Trophoblast cell (in vitro differentiated cells and primary cell): Measurements from ENCODE around the gene JMJD4. TPM values are rescaled to one million over a fixed set of nuclear protein-coding genes. Genes with fewer than 3 reads are reported as not detected.
A peak's percentile ranks its signal among the peaks of the same experiment; 100 is the strongest.

Experiments used
- DNase-seq, 2 donors: peaks; one replicate each; pipeline ENCODE4 v3.0.0-alpha.2; 2016
- H2AFZ ChIP-seq: 2 replicates; pipeline ENCODE4 v1.6.1; 2013; ENCODE audit warnings: low read length, moderate library complexity, mild to moderate bottlenecking; ENCODE audit not compliant: insufficient read depth, poor library complexity
- H2AK5ac ChIP-seq: 2 replicates; pipeline ENCODE4 v1.6.1; 2013; ENCODE audit warnings: mild to moderate bottlenecking, low read length
- H2BK120ac ChIP-seq: 2 replicates; pipeline ENCODE4 v1.6.1; 2013; ENCODE audit warnings: low read length, mild to moderate bottlenecking, moderate library complexity; ENCODE audit not compliant: insufficient read depth, poor library complexity
- H2BK12ac ChIP-seq: 2 replicates; pipeline ENCODE4 v1.6.1; 2013; ENCODE audit warnings: mild to moderate bottlenecking, low read length, moderate library complexity
- H2BK5ac ChIP-seq: 2 replicates; pipeline ENCODE4 v1.6.1; 2013; ENCODE audit warnings: low read length, low read depth, moderate library complexity, mild to moderate bottlenecking; ENCODE audit not compliant: poor library complexity
- H3K14ac ChIP-seq: 2 replicates; pipeline ENCODE4 v1.6.1; 2013; ENCODE audit warnings: mild to moderate bottlenecking, low read length
- H3K18ac ChIP-seq: 2 replicates; pipeline ENCODE4 v1.6.1; 2013; ENCODE audit warnings: mild to moderate bottlenecking, low read length
- H3K23ac ChIP-seq: 2 replicates; pipeline ENCODE4 v1.6.1; 2013; ENCODE audit warnings: low read length
- H3K27ac ChIP-seq: 2 replicates; pipeline ENCODE4 v1.5.1; 2013; ENCODE audit warnings: low read depth, mild to moderate bottlenecking, inconsistent platforms, low read length, moderate library complexity
- H3K27me3 ChIP-seq: 2 replicates; pipeline ENCODE4 v1.6.1; 2013; ENCODE audit warnings: inconsistent platforms, mild to moderate bottlenecking, low read length, moderate library complexity; ENCODE audit not compliant: insufficient read depth
- H3K36me3 ChIP-seq, 2 experiments: 1 replicate in 1 of 2; 2 replicates in 1 of 2; pipeline ENCODE4 v1.6.1; 2013; ENCODE audit warnings: low read length in 2 of 2, mild to moderate bottlenecking in 2 of 2, moderate library complexity in 1 of 2; ENCODE audit not compliant: insufficient read depth in 2 of 2, control insufficient read depth in 1 of 2
- H3K4ac ChIP-seq: 2 replicates; pipeline ENCODE4 v1.6.1; 2013; ENCODE audit warnings: low read depth, mild to moderate bottlenecking, low read length, moderate library complexity
- H3K4me1 ChIP-seq, 2 experiments: 1 replicate in 1 of 2; 2 replicates in 1 of 2; pipeline ENCODE4 v1.6.1; 2013; ENCODE audit warnings: low read length in 2 of 2, mild to moderate bottlenecking in 2 of 2, moderate library complexity in 1 of 2; ENCODE audit not compliant: insufficient read depth in 2 of 2, control insufficient read depth in 1 of 2
- H3K4me2 ChIP-seq: 2 replicates; pipeline ENCODE4 v1.6.1; 2013; ENCODE audit warnings: inconsistent platforms, mild to moderate bottlenecking, low read length, moderate library complexity
- H3K4me3 ChIP-seq: 2 replicates; pipeline ENCODE4 v1.5.1; 2013; ENCODE audit warnings: mild to moderate bottlenecking, low read depth, low read length, inconsistent platforms
- H3K79me1 ChIP-seq: one replicate; pipeline ENCODE4 v1.6.1; 2013; ENCODE audit warnings: low read length
- H3K79me2 ChIP-seq: 2 replicates; pipeline ENCODE4 v1.6.1; 2013; ENCODE audit warnings: low read length, mild to moderate bottlenecking; ENCODE audit not compliant: control insufficient read depth, insufficient read depth, poor library complexity
- H3K9ac ChIP-seq: 2 replicates; pipeline ENCODE4 v1.6.1; 2013; ENCODE audit warnings: mild to moderate bottlenecking, low read length
- H3K9me3 ChIP-seq: 2 replicates; pipeline ENCODE4 v1.6.1; 2013; ENCODE audit warnings: low read depth, mild to moderate bottlenecking, control low read depth, inconsistent platforms, low read length; ENCODE audit not compliant: insufficient read depth
- H4K12ac ChIP-seq: 2 replicates; pipeline ENCODE4 v1.6.1; 2013; ENCODE audit warnings: low read depth, mild to moderate bottlenecking, low read length, moderate library complexity
- H4K8ac ChIP-seq: 2 replicates; pipeline ENCODE4 v1.6.1; 2013; ENCODE audit warnings: low read depth, mild to moderate bottlenecking, low read length, moderate library complexity
- H4K91ac ChIP-seq: one replicate; pipeline ENCODE4 v1.6.1; 2013; ENCODE audit warnings: low read depth, mild to moderate bottlenecking, low read length, moderate library complexity
- WGBS: extraction: QIAGEN DNeasy Blood & Tissue Kit; methylation state at CpG from one replicate; pipeline ENCODE4 v1.1.7; 2013; ENCODE audit warnings: missing lambda C conversion rate; ENCODE audit not compliant: insufficient read length, insufficient coverage; ENCODE audit errors: extremely low coverage; 5-methylcytosine and 5-hydroxymethylcytosine counted together
- polyA plus RNA-seq: library from polyadenylated mRNA; stranded (reverse); fragments of 200-250 nt; gene quantifications from 2 replicates; pipeline ENCODE4 v1.2.3, GENCODE V29; 2013

JMJD4 gene
- 8.1 and 8.8 TPM in 2 replicates for polyA plus RNA-seq

DNA sequence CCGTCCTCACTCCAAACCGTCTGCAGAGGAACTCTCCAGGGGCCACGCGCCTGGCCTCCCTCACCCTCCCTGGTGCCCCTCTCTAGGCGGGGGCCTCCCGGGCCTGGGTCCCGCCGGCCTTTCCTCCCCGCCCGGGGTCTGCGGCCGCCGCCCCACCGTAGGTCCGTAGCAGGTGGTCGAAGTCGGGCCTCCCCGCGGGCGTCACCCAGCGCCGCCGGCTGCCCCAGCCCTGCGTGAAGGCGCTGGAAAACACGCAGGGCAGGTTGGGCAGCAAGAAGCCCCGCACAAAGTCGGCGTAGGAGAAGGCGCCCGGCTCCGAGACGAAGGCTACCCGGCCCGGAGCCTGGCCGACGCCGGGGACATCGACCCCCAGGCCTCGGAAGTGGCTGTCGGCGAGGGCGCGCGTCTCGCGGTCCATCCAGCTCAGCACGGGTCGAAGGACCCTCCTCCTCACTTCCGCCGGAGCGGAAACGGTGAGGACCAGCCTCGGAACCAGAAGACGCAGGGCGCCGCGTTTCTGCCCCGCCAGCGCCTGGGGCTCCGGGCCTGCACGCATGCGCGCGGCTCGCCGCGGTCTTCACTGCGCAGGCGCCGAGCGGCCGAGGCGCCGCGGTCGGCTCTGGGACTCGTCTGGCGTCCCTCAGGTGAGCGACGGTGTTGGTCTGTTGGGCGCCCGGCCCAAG is at the start of gene JMJD4, which contains the start of gene SNAP47:
Gene JMJD4 (minus strand): TSS at position 447 of the 683 bp plus-strand sequence. CDS start 29 bp downstream, at position 418.
Gene SNAP47 (plus strand): TSS at position 580 of the 683 bp plus-strand sequence. CDS start 12,302 bp downstream, outside the sequence.
- peak within 1 kb of the TSS; percentile 92 for H3K14ac ChIP-seq

DNA sequence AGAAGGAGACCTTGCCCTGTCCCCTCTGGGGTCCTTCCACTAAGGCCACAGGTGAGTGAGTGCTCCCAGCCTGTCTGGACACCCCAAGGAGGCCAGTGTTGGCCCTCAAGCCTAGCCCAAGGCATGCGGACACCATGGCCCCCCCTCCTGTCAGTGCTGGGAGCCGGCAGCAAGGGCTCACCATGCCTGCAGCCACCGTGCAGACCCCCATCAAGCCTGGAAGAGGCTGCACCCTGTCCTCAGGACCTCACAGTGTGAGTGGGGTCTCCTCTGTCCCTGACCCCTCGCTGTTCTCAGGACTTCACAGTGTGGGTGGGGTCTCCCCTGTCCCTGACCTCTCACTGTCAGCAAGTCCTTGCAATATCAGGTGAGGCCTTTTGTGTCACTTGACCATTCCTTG is 47.1 kb upstream of the JMJD4 start:
- Histone ChIP-seq H2AFZ (no peak overlapping the region), H3K4me3 (no peak overlapping the region), H4K91ac (no peak overlapping the region), H2BK120ac (no peak overlapping the region), H2BK12ac (no peak overlapping the region), H4K8ac (no peak overlapping the region), H3K79me1 (peaks cover 4% of the 10 kb centered on the region), H3K14ac (no peak overlapping the region), H3K4ac (no peak overlapping the region), H2BK5ac (no peak overlapping the region), H3K9me3 (peaks cover 2% of the 10 kb centered on the region), H3K27me3 (no peaks in the 10 kb centered on the region), H3K4me2 (no peak overlapping the region), H4K12ac (no peak overlapping the region), H3K79me2 (no peaks in the 10 kb centered on the region), H3K9ac (no peak overlapping the region), H3K18ac (no peak overlapping the region), H3K4me1 (peaks cover 4 to 10% of the 10 kb centered on the region in 2 experiments), H3K23ac (no peak overlapping the region), H2AK5ac (no peak overlapping the region), H3K27ac (no peak overlapping the region), H3K36me3 (peaks cover 16 to 18% of the 10 kb centered on the region in 2 experiments)
- WGBS, result no CpG with 5 or more reads among the region's 4 CpGs
- no peak for DNase-seq

More for the DNA sequence above, at the start of gene JMJD4, which contains the start of gene SNAP47:
- H3K27ac ChIP-seq, result peak within 1 kb of the TSS; percentile 63
- H3K79me2 ChIP-seq, result peaks cover 14% of the 10 kb centered on the region
- peaks cover 6% of the 10 kb centered on the region for H3K9me3 ChIP-seq
- H2BK12ac ChIP-seq, result peak within 1 kb of the TSS; percentile 37
- H3K4me2 ChIP-seq, result peak within 1 kb of the TSS; percentile 98
- H4K8ac ChIP-seq, result peak within 1 kb of the TSS; percentile 92
- peak within 1 kb of the TSS; percentile 77 for H2BK120ac ChIP-seq
- H3K4me3 ChIP-seq, result peak within 1 kb of the TSS; percentile 91
- H3K27me3 ChIP-seq, result no peaks in the 10 kb centered on the region
- peaks cover 31 to 36% of the 10 kb centered on the region in 2 experiments for H3K36me3 ChIP-seq
- WGBS, result no CpG with 5 or more reads among the region's 83 CpGs
- peak within 1 kb of the TSS; percentile 87 for H2AFZ ChIP-seq
- peak; percentile 89 to 95 for DNase-seq
- peak within 1 kb of the TSS; percentile 84 for H4K12ac ChIP-seq
- H2AK5ac ChIP-seq, result peak within 1 kb of the TSS; percentile 43
- H2BK5ac ChIP-seq, result peak within 1 kb of the TSS; percentile 73
- peak within 1 kb of the TSS; percentile 51 for H3K4ac ChIP-seq
- peak within 1 kb of the TSS; percentile 95 for H3K9ac ChIP-seq
- H4K91ac ChIP-seq, result peak within 1 kb of the TSS; percentile 94
- H3K79me1 ChIP-seq, result peaks cover 11% of the 10 kb centered on the region
- H3K18ac ChIP-seq, result peak within 1 kb of the TSS; percentile 68
- H3K4me1 ChIP-seq, result peaks cover 12 to 19% of the 10 kb centered on the region in 2 experiments
- H3K23ac ChIP-seq, result peak within 1 kb of the TSS; percentile 29

DNA sequence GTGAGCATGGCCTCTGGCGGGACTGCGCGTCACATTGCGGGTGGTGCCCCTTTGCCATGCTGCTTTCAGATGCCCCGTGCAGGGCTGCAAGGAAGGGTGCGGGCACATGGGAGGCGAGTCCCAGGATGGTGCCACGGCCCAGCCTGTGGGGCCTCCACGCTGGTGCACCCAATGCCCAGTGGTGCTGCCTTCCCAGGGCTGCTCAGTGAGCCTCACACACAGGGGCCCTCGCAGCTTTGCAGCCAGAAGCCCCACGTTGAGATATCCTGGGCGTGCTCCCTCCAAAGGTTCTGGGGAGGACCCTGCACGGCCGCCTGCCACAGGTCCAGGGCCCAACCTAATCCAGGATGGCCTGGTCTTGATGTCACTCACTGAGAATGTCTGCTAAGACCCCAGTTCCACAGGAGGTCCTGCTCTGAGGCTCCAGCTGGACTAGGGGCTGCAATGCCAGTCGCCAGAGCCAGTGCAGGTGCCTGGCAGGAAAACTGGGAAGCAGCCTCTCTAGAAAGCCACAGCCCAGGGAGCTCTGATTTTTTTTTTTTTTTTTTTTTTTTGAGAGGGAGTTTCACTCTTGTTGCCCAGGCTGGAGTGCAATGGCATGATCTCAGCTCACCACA is 46.3 kb upstream of the JMJD4 start:
- no peak for DNase-seq
- Histone ChIP-seq H3K9me3 (peaks cover 2% of the 10 kb centered on the region), H4K91ac (no peak overlapping the region), H3K4me1 (peaks cover 0 to 8% of the 10 kb centered on the region in 2 experiments), H3K18ac (no peak overlapping the region), H3K4me2 (no peak overlapping the region), H3K4me3 (no peak overlapping the region), H2BK120ac (no peak overlapping the region), H3K27ac (no peak overlapping the region), H2AK5ac (no peak overlapping the region), H2BK12ac (no peak overlapping the region), H3K79me2 (no peaks in the 10 kb centered on the region), H3K23ac (no peak overlapping the region), H3K79me1 (peaks cover 3% of the 10 kb centered on the region), H3K4ac (no peak overlapping the region), H4K8ac (no peak overlapping the region), H3K9ac (no peak overlapping the region), H4K12ac (no peak overlapping the region), H2BK5ac (no peak overlapping the region), H2AFZ (no peak overlapping the region), H3K36me3 (peaks cover 16 to 20% of the 10 kb centered on the region in 2 experiments), H3K27me3 (no peaks in the 10 kb centered on the region), H3K14ac (no peak overlapping the region)
- no CpG with 5 or more reads among the region's 15 CpGs for WGBS

- Histone ChIP-seq H4K8ac (no peak overlapping the region), H3K4me1 (peaks cover 6 to 15% of the 10 kb centered on the region in 2 experiments), H3K9me3 (peaks cover 2% of the 10 kb centered on the region), H2AFZ (no peak overlapping the region), H3K18ac (no peak overlapping the region), H2BK5ac (no peak overlapping the region), H4K12ac (no peak overlapping the region), H2BK12ac (no peak overlapping the region), H3K4me2 (no peak overlapping the region), H3K9ac (no peak overlapping the region), H3K27ac (no peak overlapping the region), H4K91ac (no peak overlapping the region), H3K27me3 (no peaks in the 10 kb centered on the region), H2BK120ac (no peak overlapping the region), H3K14ac (no peak overlapping the region), H3K36me3 (peaks cover 16 to 20% of the 10 kb centered on the region in 2 experiments), H3K4ac (no peak overlapping the region), H3K23ac (no peak overlapping the region), H2AK5ac (no peak overlapping the region), H3K79me1 (peaks cover 8% of the 10 kb centered on the region), H3K79me2 (no peaks in the 10 kb centered on the region), H3K4me3 (no peak overlapping the region)
- no peak for DNase-seq
- no CpG with 5 or more reads among the region's 23 CpGs for WGBS
Measured at GRCh38 chr1:227780101-227781044, 45.3 kb upstream of the JMJD4 start.
